D721Med (cell line): ENCODE data around the gene FYCO1.

Experiments
- DNase-seq: peaks from one replicate; pipeline ENCODE4 v3.0.0; 2011; ENCODE audit warnings: low spot score; ENCODE audit not compliant: insufficient read length
- FAIRE-seq: peaks from 2 replicates; lab custom pipeline; 2011; peaks lifted over from hg19 to GRCh38; lab: Jason Lieb, UNC
- TF ChIP-seq, protein P1 (sequence below): IDR thresholded peaks from 2 replicates; pipeline ENCODE4 v1.5.1; 2012; ENCODE audit warnings: mild to moderate bottlenecking, control low read depth; ENCODE audit not compliant: insufficient read depth; ENCODE audit errors: missing control alignments

Gene FYCO1

DNA sequence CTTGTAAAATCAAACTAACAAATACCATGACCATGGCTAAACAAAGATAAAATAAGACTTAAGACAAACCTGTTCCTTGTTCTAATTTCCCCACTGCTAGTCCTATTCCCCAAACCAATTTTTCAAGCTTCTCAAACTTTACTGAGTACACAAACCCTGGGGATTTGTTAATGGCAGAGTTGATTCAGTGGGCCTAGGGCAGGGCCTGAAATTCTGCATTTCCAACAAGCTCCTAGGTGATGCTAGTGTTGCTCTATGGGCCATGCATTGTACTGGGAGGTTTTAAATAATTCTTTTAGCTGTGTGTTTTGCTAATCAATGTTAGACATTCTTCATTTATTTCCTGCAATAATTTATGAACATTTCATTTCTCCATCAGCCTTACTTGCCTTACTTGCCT, 122.6 kb downstream of the FYCO1 start:
- DNase-seq, result no peak
- FAIRE-seq, result no peak
- TF ChIP-seq, protein P1, sequence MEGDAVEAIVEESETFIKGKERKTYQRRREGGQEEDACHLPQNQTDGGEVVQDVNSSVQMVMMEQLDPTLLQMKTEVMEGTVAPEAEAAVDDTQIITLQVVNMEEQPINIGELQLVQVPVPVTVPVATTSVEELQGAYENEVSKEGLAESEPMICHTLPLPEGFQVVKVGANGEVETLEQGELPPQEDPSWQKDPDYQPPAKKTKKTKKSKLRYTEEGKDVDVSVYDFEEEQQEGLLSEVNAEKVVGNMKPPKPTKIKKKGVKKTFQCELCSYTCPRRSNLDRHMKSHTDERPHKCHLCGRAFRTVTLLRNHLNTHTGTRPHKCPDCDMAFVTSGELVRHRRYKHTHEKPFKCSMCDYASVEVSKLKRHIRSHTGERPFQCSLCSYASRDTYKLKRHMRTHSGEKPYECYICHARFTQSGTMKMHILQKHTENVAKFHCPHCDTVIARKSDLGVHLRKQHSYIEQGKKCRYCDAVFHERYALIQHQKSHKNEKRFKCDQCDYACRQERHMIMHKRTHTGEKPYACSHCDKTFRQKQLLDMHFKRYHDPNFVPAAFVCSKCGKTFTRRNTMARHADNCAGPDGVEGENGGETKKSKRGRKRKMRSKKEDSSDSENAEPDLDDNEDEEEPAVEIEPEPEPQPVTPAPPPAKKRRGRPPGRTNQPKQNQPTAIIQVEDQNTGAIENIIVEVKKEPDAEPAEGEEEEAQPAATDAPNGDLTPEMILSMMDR, result no peak

DNA sequence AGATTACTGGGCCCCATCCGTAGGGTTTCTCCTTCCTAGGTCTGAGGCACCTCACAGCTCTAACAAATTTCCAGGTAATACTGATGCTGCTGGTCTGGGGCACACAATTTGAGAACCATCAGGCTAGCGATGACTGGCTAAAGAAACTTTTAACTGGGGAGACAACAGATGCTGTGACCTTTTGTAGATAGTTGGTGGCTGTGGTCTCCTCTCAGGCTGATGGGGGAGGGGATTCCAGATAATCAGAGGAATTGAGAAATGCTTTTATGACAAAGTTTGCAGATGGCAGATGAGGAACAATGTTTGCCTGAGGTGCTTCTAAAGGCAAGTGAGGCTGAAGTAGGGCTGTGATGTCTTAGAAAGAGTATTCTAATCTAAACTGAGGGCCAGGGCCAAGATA, 123.1 kb downstream of the FYCO1 start:
- TF ChIP-seq, protein P1, result no peak
- no peak for FAIRE-seq
- no peak for DNase-seq

DNA sequence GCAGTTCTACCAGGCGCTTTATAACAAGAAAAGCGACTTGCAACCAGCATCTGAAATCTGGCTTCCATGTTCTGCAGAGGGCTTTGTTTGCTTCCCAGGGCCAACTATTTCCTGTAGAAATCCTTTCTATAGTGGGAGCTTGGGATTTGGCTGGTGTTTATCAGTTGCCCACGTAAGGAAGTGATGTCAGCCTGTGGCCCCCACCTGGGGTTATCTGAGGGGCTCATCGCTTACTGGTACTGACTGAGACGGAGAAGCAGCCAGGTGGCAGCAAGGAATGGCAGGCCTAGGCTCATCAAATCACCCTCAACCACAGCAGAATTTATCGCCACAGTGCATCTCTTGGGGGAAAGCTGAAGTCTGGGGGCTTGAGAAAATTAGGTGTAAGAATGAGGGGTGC, 123.8 kb downstream of the FYCO1 start:
- no peak for FAIRE-seq
- no peak for DNase-seq

DNA sequence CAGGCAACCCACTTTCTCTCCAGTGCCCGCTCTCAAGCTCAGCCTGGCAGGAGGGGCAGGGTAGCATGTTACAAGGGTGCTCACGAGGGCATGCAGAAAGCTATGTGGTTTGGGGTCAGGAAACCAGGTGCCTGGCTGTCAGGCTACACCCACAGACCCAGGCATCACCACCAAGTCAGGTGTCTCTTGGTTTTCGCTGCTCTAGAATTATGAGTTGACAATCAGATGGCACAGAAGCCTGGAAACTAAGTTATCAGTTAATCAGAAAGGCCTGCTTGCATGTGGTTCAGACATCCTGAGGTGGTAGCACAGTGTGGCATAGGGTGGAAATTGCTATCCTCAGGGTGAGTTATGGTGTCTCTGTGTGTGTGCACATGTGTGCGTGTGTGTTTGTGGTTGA, 125.5 kb downstream of the FYCO1 start:
- DNase-seq (no peak), FAIRE-seq (no peak)
- TF ChIP-seq, protein P1, result no peak

More for the DNA sequence above, 123.8 kb downstream of the FYCO1 start:
- TF ChIP-seq, protein P1, result no peak

DNA sequence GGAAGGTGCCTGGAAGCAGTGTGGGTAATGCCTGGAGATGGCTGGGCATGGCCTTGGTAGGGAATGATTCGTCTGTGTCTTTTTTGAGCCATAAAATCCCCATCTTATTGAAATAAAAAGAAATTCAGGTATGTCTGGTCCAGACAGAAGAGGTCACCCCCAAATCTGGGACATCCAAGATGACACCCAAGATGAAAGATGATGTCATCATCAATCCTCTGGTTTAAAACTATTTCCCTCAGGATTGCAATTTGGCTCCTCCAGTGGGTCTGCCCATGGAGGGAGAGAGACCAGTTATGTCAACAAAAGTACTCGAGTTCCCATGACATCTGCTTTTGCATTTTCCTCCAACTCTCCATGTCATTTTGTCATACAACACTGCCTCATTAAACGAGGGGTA, 126.0 kb downstream of the FYCO1 start:
- TF ChIP-seq, protein P1, result no peak
- DNase-seq (no peak), FAIRE-seq (no peak)

DNA sequence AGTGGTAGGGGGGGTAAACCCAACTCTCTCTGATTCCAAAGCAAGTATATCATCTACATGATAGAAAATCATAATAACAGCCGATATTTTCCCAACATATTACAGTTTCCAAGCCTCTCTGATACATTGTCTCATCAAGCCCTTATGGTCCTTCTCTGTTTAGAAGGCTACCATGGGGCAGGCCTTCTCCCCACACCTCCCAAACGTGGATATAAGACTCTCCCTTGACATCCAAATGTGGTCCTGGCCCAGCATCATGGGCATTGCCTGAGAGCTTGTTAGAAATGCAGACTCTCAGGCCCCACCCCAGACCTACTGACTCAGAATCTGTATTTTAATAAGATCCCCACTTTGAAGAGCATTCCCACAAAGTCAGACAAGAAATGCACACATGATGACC, 127.0 kb downstream of the FYCO1 start:
- TF ChIP-seq, protein P1, result no peak
- no peak for FAIRE-seq
- DNase-seq, result no peak

DNA sequence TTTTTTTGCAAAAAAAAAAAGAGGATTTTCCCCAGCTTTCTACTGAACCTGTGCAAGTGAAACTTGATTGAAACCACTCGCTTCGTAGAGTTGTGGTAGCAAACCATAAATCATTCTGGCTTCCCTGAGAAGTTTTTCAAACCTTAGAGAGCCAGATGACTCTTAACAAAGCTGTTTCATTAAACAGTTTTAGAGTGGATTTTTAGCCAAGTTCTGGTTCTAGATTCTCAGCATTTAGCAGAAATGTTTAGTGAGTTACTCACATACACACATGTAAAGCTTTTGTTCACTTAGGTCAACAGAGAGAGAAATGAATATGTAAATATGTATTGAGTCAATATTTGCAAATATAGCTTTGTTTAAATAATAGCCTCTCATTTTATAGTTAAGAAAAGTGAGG, 127.4 kb downstream of the FYCO1 start:
- TF ChIP-seq, protein P1, result no peak
- DNase-seq, result no peak
- no peak for FAIRE-seq
